GM21367 (cell line): ENCODE results near the gene PNPLA8.
"Not testable (repeated sequence)": the region's sequence is repeated elsewhere in the genome, so short reads cannot be mapped to it uniquely, and the experiment has no call there.

Experiments used
- ATAC-seq: cut with Tn5 transposase; IDR thresholded peaks from one replicate; pipeline ENCODE4 v1.9.1; 2021; ENCODE audit not compliant: unreplicated experiment

Gene PNPLA8, protein sequence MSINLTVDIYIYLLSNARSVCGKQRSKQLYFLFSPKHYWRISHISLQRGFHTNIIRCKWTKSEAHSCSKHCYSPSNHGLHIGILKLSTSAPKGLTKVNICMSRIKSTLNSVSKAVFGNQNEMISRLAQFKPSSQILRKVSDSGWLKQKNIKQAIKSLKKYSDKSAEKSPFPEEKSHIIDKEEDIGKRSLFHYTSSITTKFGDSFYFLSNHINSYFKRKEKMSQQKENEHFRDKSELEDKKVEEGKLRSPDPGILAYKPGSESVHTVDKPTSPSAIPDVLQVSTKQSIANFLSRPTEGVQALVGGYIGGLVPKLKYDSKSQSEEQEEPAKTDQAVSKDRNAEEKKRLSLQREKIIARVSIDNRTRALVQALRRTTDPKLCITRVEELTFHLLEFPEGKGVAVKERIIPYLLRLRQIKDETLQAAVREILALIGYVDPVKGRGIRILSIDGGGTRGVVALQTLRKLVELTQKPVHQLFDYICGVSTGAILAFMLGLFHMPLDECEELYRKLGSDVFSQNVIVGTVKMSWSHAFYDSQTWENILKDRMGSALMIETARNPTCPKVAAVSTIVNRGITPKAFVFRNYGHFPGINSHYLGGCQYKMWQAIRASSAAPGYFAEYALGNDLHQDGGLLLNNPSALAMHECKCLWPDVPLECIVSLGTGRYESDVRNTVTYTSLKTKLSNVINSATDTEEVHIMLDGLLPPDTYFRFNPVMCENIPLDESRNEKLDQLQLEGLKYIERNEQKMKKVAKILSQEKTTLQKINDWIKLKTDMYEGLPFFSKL

GRCh38 chr7:108525985-108526767 is at the start of gene PNPLA8:
TSS of gene PNPLA8 (minus strand) at chr7:108526135. CDS start at chr7:108515491, 10,644 bp downstream.
- peak; percentile 91 for ATAC-seq

DNA sequence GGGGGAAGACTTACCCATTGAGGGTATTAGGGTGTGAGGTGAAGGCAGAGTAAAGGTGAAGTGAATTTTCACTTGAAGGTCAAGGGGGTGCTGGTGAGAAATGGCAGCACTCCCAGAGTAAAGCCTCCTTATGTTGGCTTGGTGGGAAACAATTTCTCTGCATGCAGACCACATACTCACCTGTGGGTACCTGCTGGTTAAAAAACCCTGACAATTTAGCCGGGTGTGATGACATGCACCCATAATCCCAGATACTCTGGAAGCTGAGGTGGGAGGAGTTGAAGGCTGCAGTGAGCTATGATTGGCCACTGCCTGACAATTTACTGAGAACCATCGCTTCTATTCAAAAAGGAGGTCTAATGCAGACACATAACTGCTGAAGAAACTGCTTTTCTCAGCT is 49.2 kb upstream of the PNPLA8 start:
- ATAC-seq: no peak

- ATAC-seq: no peak
These were observed 46.5 kb upstream of the PNPLA8 start for GRCh38 chr7:108572480-108572879.

- ATAC-seq: peak; percentile 27
These were observed 44.3 kb upstream of the PNPLA8 start for GRCh38 chr7:108570146-108570755.

DNA sequence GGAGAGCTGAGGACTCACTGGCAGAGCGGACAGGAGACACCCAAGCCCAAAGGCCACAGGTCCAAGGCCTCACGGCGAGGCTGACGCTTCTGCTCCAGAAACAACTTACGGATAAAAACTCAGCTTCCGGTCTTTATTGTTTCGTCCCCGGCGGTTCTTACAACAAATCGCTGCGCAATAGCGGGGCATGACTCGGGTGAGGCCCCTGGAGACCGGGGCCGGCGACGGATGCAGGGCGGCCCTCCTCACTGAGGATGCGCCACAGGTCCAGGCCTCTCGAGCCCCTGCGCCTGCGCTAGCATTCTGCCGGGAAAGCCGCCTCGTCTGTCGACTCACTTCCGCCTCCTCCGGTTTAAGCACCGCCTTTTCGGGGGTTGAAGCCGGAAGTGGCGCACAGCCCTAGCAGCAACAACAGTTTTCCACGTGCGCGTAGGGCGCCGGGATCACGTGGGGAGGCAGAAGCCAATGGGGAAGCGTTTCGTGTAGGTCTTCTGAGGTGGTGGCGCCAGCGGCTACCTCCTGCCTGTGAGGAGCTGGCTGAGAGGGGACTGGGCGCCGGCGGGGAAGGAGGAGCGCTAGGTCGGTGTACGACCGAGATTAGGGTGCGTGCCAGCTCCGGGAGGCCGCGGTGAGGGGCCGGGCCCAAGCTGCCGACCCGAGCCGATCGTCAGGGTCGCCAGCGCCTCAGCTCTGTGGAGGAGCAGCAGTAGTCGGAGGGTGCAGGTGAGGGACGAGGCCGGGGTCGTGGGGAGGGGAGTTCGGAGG is 43.6 kb upstream of the PNPLA8 start, which contains the start of the genes DNAJB9 and THAP5:
Gene DNAJB9, plus strand, starts transcription at position 494 of the 765 bp plus-strand sequence. CDS start 1,853 bp downstream, outside the sequence.
Gene THAP5, minus strand, starts transcription at position 326 of the 765 bp plus-strand sequence. Its CDS starts 137 bp downstream, at position 189.
- peak; percentile 94 for ATAC-seq

DNA sequence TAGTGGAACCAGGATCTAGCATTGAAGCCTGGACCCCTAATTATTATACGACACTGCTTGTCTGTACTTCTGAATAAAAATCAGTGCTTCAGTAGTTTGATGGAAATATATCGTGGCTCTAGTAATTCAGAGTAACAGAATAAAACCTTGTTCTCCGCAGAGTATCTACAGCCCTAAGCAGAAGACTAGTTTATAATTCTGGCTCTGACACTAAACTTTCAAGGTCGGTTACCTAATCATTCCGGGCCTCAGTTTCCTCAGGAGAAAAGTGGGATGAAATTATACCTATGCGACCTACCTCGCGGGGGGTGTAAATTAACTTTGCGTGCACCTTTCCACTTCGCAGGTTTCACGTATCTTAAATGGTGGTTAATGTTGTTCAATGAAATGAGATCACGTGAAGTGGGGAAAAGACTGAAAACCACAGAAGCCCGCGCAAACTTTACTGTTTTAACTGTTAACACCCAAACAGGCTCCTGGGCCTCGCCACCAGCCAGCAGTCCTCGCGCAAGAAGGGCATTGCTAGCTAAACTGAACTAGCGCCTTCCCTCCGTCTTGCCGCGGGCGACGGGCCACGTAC is 43.0 kb upstream of the PNPLA8 start:
- no peak for ATAC-seq

- no peak for ATAC-seq
These were observed 40.1 kb upstream of the PNPLA8 start for GRCh38 chr7:108565987-108566386.

DNA sequence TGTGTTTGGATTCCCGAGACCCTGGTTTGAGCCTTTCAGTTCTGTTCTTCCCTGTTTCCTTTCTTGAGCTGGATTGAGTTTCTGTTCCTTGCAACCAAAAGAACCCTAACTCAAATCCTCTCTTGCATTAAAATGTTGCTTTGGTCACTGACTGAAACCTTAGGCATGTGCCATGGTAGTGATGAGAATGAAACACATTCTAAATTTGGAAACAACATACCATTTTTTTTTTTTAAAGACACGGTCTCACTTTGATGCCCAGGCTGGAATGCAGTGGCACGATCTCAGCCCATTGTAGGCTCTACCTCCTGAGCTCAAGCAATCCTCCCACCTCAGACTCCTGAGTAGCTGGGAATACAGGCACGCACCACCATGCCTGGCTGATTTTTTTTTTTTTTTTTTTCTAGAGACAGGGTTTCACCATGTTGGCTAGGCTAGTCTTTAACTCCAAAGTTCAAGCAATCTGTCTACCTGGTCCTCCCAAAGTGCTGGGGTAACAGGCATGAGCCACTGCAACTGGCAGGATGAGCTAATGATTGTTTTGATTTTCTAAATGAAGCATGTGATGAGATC is 35.2 kb upstream of the PNPLA8 start:
- no peak for ATAC-seq

- ATAC-seq: no peak
These were observed 33.3 kb upstream of the PNPLA8 start for GRCh38 chr7:108559253-108559652.

DNA sequence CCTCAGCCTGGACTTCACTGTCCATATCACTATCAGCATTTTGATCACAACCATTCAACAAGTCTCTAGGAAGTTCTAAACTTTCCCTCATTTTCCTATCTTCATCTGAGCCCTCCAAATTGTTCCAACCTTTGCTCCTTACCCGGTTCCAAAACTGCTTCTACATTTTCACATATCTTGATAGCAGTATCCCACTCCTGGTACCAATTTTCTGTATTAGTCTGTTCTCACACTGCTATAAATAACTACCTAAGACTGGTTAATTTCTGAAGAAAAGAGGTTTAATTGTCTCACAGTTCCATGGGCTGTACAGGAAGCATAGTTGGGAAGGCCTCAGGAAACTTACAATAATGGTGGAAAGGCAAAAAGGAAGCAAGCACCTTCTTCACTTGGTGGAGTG is 31.7 kb upstream of the PNPLA8 start:
- no peak for ATAC-seq

- no peak for ATAC-seq
These were observed 31.3 kb upstream of the PNPLA8 start for GRCh38 chr7:108557191-108557590.

DNA sequence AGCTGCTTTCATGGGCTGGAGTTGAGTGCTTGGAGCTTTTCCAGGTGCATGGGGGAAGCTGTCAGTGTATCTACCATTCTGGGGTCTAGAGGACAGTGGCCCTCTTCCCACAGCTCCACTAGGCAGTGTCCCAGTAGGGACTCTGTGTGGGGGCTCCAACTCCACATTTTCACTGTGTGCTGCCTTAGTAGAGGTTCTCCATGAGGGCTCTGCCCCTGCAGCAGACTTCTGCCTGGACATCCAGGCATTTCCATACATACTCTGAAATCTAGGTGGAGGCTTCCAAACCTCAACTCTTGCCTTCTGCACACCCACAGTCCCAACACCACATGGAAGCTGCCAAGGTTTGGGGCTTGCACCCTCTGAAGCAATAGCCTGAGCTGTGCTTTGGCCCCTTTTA is 30.7 kb upstream of the PNPLA8 start:
- not testable (repeated sequence) for ATAC-seq

DNA sequence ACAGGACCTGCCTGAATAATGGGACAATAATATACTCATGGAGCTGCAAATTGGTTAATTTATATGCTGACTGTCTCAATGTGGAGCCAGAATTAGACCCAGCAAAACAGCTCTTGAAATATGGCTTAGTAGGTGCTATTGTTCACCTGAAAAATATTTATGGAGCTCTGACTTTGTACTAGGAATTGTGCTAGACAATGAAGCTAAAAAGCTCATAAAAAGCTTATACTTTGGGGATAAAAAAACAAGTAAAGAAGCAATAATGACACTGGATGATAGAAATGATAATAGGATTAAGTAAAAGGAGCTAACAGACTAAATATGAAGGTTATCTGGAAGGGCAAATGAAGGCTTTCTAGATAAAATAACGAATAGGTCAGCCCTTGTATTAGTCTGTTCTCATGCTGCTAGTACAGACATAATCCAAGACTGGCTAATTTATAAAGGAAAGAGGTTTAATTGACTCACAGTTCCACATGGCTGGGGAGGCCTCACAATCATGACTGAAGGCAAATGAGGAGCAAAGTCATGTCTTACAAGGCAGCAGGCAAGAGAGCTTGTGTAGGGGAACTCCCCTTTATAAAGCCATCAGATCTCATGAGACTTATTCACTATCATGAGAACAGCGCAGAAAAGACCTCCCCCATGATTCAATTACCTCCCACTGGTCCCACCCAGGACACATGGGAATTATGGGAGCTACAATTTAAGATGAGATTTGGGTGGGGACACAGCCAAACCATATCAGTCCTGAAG is 22.4 kb upstream of the PNPLA8 start:
- ATAC-seq: not testable (repeated sequence)

DNA sequence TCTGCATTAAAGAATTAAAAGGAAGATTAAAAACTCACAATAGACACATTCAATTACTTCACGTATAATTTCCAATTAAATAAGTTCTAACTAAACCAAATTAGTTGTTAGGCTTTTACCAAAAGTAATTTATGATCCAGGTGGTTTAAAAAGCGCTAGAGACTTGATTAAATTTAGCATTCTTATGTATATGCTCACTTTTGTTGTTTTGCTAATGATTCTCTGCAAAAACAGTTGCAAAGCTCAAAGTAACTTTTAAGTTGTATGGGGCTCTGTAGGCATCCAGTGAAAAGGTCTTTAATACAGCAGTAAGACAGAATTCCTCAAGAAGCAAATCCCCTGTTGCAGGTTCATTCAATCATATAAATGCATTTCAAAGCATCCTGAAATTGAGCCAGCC is 15.5 kb upstream of the PNPLA8 start:
- ATAC-seq: no peak

- ATAC-seq: not testable (repeated sequence)
These were observed 12.8 kb upstream of the PNPLA8 start for GRCh38 chr7:108538685-108539084.

- ATAC-seq: not testable (repeated sequence)
These were observed 12.3 kb upstream of the PNPLA8 start for GRCh38 chr7:108538236-108538635.

- ATAC-seq: no peak
These were observed 11.3 kb upstream of the PNPLA8 start for GRCh38 chr7:108537229-108537628.

GRCh38 chr7:108535744-108536143 is 9.8 kb upstream of the PNPLA8 start:
- no peak for ATAC-seq
